ENCODE results near the gene PSMB5. TPM values are rescaled to one million over a fixed set of nuclear protein-coding genes. Genes with fewer than 3 reads are reported as not detected.

PSMB5 gene
- total and polyA plus RNA-seq, 2 of the 13 experiments (the other 11 are each of a cell fraction or from before 2014, with no cell fraction given): 705 to 871 TPM

DNA sequence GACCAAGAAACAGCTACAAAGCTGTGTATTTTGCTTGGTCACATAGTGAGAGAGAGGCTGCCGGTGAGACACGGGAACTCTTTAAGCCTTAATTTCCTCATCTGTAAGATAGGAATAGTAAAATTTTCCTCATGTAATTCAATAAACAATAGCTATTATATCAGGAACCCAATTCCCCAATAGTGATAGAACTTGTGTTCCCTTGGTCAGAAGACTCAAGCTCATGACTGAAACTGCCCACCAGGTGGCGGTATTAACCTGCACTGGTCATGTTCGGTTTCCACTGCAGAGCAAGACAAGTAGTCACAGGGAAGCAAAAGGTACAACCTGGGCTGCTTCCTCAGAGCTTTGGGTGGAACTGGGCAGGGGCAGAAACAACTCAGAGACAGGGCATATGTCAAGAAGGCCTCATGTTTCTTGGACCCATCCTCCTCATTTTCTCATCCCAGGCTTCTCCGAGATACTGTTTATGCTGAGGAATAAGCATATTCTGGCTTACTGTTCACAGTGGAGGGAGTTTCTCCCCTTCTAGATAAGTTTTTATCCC, 48.1 kb downstream of the PSMB5 start (continued):
- TF ChIP-seq, protein P1, sequence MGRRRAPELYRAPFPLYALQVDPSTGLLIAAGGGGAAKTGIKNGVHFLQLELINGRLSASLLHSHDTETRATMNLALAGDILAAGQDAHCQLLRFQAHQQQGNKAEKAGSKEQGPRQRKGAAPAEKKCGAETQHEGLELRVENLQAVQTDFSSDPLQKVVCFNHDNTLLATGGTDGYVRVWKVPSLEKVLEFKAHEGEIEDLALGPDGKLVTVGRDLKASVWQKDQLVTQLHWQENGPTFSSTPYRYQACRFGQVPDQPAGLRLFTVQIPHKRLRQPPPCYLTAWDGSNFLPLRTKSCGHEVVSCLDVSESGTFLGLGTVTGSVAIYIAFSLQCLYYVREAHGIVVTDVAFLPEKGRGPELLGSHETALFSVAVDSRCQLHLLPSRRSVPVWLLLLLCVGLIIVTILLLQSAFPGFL (CRISPR knock-in tag; IDR thresholded peaks at IDR 0.05): no peak
- TF ChIP-seq NFIC (IDR thresholded peaks at IDR 0.05; ENCODE audit: low read length): no peak
- no peak; the same call in 1 of the 2 replicates for TF ChIP-seq SP5 (CRISPR knock-in tag; IDR thresholded peaks at IDR 0.05; ENCODE audit: borderline replicate concordance, low read depth)
- TF ChIP-seq EEA1 (CRISPR knock-in tag; IDR thresholded peaks at IDR 0.05; ENCODE audit: borderline replicate concordance): no peak
- TF ChIP-seq, protein P2, sequence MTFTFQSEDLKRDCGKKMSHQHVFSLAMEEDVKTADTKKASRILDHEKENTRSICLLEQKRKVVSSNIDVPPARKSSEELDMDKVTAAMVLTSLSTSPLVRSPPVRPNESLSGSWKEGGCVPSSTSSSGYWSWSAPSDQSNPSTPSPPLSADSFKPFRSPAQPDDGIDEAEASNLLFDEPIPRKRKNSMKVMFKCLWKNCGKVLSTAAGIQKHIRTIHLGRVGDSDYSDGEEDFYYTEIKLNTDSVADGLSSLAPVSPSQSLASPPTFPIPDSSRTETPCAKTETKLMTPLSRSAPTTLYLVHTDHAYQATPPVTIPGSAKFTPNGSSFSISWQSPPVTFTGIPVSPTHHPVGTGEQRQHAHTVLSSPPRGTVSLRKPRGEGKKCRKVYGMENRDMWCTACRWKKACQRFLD (CRISPR knock-in tag; IDR thresholded peaks at IDR 0.05; ENCODE audit: borderline replicate concordance): no peak
- TF ChIP-seq ZNF577 (CRISPR knock-in tag; IDR thresholded peaks at IDR 0.05; ENCODE audit: borderline replicate concordance, low read depth): no peak
- TF ChIP-seq MZF1 (CRISPR knock-in tag; IDR thresholded peaks at IDR 0.05; ENCODE audit: borderline replicate concordance): no peak
- no peak for TF ChIP-seq PITX1 (CRISPR knock-in tag; IDR thresholded peaks at IDR 0.05)
- TF ChIP-seq, protein P3, sequence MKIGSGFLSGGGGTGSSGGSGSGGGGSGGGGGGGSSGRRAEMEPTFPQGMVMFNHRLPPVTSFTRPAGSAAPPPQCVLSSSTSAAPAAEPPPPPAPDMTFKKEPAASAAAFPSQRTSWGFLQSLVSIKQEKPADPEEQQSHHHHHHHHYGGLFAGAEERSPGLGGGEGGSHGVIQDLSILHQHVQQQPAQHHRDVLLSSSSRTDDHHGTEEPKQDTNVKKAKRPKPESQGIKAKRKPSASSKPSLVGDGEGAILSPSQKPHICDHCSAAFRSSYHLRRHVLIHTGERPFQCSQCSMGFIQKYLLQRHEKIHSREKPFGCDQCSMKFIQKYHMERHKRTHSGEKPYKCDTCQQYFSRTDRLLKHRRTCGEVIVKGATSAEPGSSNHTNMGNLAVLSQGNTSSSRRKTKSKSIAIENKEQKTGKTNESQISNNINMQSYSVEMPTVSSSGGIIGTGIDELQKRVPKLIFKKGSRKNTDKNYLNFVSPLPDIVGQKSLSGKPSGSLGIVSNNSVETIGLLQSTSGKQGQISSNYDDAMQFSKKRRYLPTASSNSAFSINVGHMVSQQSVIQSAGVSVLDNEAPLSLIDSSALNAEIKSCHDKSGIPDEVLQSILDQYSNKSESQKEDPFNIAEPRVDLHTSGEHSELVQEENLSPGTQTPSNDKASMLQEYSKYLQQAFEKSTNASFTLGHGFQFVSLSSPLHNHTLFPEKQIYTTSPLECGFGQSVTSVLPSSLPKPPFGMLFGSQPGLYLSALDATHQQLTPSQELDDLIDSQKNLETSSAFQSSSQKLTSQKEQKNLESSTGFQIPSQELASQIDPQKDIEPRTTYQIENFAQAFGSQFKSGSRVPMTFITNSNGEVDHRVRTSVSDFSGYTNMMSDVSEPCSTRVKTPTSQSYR (CRISPR knock-in tag; IDR thresholded peaks at IDR 0.05; ENCODE audit: borderline replicate concordance): 0 out of 2 replicates have a peak, but pooled peaks have one; percentile 6
- peak; percentile 91 for TF ChIP-seq DNMT3B (CRISPR knock-in tag; conservative IDR thresholded peaks at IDR 0.05)
- no peak for TF ChIP-seq KLF12 (CRISPR knock-in tag; IDR thresholded peaks at IDR 0.05; ENCODE audit: borderline replicate concordance)
- TF ChIP-seq ZNF737 (CRISPR knock-in tag; IDR thresholded peaks at IDR 0.05; ENCODE audit: borderline replicate concordance): no peak
- 0 out of 2 replicates have a peak, but pooled peaks have one; percentile 54 for TF ChIP-seq GLI4 (CRISPR knock-in tag; IDR thresholded peaks at IDR 0.05; ENCODE audit: borderline replicate concordance)
- TF ChIP-seq ZNF83 (CRISPR knock-in tag; IDR thresholded peaks at IDR 0.05; ENCODE audit: borderline replicate concordance): no peak
- TF ChIP-seq, protein P4, sequence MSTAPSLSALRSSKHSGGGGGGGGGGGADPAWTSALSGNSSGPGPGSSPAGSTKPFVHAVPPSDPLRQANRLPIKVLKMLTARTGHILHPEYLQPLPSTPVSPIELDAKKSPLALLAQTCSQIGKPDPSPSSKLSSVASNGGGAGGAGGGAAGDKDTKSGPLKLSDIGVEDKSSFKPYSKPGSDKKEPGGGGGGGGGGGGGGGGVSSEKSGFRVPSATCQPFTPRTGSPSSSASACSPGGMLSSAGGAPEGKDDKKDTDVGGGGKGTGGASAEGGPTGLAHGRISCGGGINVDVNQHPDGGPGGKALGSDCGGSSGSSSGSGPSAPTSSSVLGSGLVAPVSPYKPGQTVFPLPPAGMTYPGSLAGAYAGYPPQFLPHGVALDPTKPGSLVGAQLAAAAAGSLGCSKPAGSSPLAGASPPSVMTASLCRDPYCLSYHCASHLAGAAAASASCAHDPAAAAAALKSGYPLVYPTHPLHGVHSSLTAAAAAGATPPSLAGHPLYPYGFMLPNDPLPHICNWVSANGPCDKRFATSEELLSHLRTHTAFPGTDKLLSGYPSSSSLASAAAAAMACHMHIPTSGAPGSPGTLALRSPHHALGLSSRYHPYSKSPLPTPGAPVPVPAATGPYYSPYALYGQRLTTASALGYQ (CRISPR knock-in tag; IDR thresholded peaks at IDR 0.05): no peak
- TF ChIP-seq, protein P5, sequence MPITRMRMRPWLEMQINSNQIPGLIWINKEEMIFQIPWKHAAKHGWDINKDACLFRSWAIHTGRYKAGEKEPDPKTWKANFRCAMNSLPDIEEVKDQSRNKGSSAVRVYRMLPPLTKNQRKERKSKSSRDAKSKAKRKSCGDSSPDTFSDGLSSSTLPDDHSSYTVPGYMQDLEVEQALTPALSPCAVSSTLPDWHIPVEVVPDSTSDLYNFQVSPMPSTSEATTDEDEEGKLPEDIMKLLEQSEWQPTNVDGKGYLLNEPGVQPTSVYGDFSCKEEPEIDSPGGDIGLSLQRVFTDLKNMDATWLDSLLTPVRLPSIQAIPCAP (CRISPR knock-in tag; IDR thresholded peaks at IDR 0.05; ENCODE audit: low read depth): no peak
- TF ChIP-seq, protein P6, sequence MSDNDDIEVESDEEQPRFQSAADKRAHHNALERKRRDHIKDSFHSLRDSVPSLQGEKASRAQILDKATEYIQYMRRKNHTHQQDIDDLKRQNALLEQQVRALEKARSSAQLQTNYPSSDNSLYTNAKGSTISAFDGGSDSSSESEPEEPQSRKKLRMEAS (IDR thresholded peaks at IDR 0.05): no peak
- TF ChIP-seq, protein P7, sequence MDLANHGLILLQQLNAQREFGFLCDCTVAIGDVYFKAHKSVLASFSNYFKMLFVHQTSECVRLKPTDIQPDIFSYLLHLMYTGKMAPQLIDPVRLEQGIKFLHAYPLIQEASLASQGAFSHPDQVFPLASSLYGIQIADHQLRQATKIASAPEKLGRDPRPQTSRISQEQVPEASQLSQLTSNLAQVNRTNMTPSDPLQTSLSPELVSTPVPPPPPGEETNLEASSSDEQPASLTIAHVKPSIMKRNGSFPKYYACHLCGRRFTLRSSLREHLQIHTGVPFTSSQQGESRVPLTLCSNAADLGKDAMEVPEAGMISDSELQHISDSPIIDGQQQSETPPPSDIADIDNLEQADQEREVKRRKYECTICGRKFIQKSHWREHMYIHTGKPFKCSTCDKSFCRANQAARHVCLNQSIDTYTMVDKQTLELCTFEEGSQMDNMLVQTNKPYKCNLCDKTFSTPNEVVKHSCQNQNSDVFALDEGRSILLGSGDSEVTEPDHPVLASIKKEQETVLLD (CRISPR knock-in tag; IDR thresholded peaks at IDR 0.05; ENCODE audit: low read depth): no peak
- no peak for TF ChIP-seq SNRNP70 (IDR thresholded peaks at IDR 0.05; ENCODE audit: low read depth, low read length)
- no peak for TF ChIP-seq ZNF616 (CRISPR knock-in tag; IDR thresholded peaks at IDR 0.05; ENCODE audit: low read depth)
